Measurements from ENCODE around the gene CPNE8. TPM values are rescaled to one million over a fixed set of nuclear protein-coding genes. Genes with fewer than 3 reads are reported as not detected.
A peak's percentile ranks its signal among the peaks of the same experiment; 100 is the strongest.

CPNE8 gene
- total RNA-seq, 1 donor from 2014 or later = 8.4 TPM

GRCh38 chr12:38898001-38898684 lies 7.2 kb downstream of the CPNE8 start:
- no peak for DNase-seq (ENCODE audit: low read depth, low spot score)

DNA sequence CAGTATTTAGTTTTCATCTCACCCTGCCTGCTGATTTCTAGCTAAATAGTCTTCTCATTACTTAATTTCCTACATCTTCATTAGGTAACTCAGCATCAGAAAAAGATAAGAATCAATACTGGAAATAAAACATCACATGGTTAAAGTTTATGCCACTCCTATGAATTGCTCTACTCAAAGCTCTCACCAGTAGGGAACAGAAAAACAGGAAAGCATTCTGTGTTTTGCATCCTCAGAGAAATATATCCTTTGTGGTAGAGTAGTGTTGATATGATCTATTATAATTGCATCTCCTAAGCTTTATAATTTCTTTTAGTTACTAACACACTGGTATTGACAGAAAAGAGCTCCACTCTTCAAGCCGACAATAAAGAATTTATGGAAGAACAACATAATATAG lies 9.9 kb downstream of the CPNE8 start:
- no peak for DNase-seq (ENCODE audit: low read depth, low spot score)

DNA sequence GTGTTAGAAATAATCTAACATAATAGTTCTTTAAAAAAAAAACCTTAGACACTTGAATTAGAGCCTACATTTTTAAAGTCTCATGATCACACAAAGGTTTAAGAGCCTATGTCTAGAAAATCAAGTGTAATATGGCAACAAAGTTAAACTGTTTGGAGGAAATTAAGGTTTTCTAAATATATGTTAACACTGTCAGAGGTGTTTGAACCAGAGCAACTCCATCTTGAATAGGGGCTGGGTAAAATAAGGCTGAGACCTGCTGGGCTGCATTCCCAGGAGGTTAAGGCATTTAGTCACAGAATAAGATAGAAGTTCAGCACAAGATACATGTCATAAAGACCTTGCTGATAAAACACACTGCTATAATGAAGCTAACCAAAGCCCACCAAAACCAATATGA lies 12.4 kb downstream of the CPNE8 start:
- DNase-seq (ENCODE audit: low read depth, low spot score) = no peak

DNA sequence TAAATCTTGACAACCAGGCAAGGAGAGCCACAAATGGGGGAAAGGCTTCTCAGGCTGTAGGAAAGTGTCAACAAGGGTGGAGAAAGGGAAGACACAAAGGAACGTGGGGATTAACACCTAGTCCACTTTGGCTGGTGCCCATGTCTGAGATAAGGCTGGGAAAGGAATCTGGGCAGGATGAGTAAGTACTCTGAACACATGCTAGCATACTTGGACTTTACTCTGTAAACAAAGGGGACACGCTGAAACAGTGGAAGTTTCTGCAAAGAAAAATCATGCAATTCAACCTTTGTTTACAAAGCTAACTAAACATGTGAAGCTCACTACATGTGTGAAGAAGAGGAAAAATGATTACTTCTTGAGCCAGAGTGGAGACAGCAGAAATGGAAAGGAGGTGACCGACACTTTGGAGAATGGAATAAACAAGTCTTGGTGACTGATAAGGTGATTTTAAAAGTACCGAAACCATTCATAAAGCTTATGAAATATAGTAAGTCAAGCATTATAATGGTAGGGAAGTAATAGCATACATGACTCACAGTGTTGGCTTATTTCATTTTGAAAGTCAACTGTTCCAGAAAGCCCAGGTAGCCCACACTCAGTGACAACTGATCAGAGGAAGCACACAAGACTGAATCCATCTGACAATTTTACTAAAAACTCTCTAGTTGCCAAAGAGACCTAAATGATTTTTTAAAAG lies 13.2 kb downstream of the CPNE8 start:
- no peak for DNase-seq (ENCODE audit: low read depth, low spot score)

DNA sequence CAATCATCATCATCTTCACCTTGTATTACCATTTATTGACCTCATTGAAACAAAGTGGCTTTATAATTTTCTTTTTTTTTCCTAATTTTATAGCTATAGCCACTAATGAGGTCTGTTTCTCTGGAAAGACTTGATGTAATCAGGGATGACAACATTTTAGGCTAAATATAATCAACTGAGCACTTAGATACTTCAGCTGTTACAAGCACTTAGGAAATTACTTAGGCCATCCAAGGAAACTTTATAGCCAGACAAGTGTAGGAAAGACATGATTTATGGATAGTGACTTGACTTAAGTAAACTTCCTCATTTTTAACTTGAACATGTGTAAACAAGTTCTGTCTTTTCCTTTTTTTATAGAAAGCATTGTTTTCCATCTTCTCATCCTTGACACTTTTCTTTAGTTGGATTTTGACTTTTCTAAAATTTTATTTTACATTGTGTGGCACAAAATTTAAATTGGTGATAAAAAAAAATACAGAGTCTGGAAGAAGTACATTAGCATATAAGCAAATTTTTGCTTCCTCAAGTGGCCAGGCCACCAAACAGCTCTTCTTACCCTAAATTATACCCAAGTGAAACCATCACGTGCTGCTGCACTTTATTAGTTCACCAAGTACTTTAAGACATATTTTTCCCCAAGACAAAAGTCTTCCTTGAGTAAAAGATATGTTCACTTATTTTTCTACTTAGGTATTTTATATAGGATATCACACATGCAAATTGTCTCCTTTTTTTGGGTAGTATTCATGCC lies 15.1 kb downstream of the CPNE8 start:
- DNase-seq (ENCODE audit: low read depth, low spot score) = no peak

GRCh38 chr12:38889297-38889815 lies 16.0 kb downstream of the CPNE8 start:
- DNase-seq (ENCODE audit: low read depth, low spot score) = no peak

GRCh38 chr12:38887770-38888169 lies 17.6 kb downstream of the CPNE8 start:
- DNase-seq (ENCODE audit: low read depth, low spot score) = no peak

GRCh38 chr12:38886931-38887330 lies 18.5 kb downstream of the CPNE8 start:
- DNase-seq (ENCODE audit: low read depth, low spot score) = no peak

GRCh38 chr12:38886064-38886463 lies 19.3 kb downstream of the CPNE8 start:
- no peak for DNase-seq (ENCODE audit: low read depth, low spot score)

DNA sequence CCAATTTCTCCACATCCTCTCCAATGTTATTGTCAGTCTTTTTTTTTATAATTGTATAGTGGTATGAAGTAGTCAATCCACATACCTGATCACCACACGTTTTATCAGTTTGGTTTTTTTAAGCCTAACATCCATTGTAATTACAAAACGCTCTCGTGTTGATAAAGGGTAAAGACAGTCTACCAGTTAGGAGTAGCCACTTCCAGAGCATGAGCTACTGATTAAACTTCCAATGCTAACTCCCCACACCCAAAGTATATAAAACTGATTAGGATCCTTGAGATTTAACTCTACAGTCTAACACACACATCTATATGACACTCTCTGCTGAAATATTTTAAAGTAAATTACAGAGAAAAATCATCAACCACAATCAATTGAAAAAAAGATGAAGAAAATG lies 20.7 kb downstream of the CPNE8 start:
- DNase-seq (ENCODE audit: low read depth, low spot score) = no peak

DNA sequence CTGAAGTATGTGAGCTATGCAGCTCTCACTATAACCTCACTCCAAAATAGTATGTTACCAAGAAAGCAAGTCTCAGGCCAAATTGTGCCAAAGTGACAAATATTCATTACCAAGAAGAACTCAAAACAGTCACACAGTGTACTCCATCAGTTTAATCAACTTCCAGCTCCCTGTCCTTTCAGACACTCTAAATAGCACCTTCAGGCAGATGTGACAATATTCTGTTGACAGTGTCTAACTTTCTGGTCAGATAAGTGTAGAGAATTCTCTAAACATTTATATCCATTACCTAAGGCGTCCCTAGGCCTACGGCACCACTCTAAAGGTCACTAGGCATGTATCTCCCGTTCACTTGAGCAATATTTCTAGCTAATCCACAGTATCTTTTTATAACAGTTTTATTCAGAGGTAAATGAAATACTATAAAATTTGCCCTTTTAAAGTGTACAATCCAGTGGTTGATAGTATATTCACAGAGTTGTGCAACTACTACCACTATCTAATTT lies 21.7 kb downstream of the CPNE8 start:
- DNase-seq (ENCODE audit: low read depth, low spot score) = no peak

DNA sequence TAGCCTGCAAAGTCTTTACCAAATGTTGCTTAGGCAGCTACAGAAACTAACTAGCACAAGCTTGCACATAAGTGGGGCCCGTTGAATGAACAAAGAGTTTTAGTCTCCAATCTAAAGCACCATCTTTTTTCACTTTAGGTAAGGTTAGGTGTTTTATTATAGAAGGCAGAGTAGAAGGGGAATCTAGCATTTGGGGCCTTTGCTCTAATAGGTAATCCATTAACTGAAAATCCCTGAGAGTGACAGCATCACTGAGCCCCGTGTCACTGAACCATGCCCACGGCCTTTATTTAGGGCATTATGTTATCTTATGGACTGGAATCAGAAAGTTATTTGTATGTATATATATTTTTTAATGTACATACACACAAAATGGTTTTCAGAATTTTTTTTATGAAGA lies 25.1 kb downstream of the CPNE8 start:
- no peak for DNase-seq (ENCODE audit: low read depth, low spot score)

GRCh38 chr12:38878986-38879385 lies 26.4 kb downstream of the CPNE8 start:
- no peak for DNase-seq (ENCODE audit: low read depth, low spot score)

GRCh38 chr12:38878333-38878705 lies 27.1 kb downstream of the CPNE8 start:
- DNase-seq (ENCODE audit: low read depth, low spot score) = no peak

DNA sequence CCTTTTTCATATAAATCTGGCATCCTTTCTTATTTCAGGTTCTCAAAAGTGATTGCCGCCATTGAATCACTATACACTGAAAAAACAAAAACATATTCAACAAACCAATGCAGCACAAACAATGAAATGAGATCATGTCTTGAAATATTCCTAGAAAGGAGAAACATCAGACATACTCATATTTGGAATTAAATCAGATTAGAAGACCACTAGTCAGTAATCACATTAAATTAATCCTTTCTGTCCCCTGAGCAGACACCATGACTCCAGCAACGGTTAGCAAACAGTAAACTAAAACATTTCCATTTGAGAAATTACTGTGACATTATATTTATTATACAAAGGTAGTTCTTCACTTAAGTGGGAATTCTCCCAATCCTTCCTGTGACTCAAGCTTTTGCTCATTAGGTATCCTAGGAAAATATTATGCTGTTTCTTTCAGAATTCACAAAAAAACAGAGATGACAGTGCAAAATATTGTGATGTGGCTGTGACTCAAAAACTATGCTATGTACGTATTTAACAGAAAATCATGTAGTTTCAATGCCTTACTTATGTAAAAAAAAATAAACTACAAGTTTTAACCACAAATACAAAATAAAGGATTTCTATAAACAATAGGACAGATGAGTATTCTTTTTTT lies 29.7 kb downstream of the CPNE8 start:
- DNase-seq (ENCODE audit: low read depth, low spot score) = peak; percentile 29

DNA sequence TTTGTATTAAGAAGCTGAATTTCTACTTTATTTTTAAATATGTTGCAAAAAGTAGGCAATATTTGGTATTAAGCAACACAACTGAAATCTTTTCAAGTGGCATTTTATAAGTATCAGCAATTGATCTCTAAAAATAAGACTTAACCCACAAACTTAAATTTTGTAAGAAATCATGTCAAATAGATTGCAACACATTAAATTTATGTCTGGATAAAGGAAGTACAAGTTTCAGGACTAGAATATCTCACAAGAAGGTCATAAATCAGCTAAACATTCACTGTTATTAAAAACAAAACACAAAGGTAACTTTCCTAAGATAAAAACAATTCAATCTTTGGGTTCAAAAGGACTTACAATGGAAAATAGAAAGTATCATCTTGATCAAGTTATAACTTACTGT lies 32.8 kb downstream of the CPNE8 start:
- no peak for DNase-seq (ENCODE audit: low read depth, low spot score)

- DNase-seq (ENCODE audit: low read depth, low spot score) = no peak
Observed at GRCh38 chr12:38872156-38872555, 33.2 kb downstream of the CPNE8 start.

DNA sequence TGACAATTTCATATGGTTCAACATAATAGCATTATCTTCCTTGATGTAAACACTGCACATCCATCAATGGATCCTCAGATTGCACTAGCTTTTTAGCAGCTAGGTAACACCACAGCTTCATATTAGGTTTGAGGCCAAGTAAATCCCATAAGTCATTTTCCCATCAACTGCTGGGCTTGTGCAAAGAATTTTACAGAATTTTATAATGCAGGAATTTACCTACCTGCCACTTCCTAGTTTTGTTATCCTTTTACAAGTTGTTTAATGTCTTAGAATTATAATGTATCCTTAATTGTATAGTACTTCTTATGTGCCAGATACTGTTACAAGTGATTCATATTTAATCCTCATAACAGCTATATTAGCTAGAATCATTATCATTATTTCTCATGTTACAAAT lies 36.4 kb downstream of the CPNE8 start:
- no peak for DNase-seq (ENCODE audit: low read depth, low spot score)

DNA sequence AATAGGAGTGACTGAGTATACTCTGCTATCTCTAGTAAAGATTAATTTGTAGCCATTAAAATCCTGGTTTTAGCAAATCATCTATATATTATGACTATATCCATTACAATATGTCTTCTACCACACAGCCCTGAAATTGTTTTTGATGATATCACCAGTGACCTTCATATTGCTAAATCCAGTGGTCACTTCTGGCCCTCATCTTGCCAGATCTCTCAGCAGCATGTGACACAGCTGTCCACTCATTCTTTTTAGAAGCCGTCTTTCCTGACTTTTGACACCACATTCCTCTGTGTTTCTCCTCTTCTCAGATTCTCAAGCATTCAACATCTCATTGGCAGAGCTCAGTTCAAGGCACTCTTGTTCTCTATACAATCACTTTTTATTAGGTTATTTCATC lies 54.9 kb downstream of the CPNE8 start:
- no peak for DNase-seq (ENCODE audit: low read depth, low spot score)

- no peak for DNase-seq (ENCODE audit: low read depth, low spot score)
Observed at GRCh38 chr12:38847247-38847646, 58.1 kb downstream of the CPNE8 start.

GRCh38 chr12:38844267-38844666 lies 61.1 kb downstream of the CPNE8 start:
- DNase-seq (ENCODE audit: low read depth, low spot score) = no peak
